Activated CD4-positive, CD25-positive, alpha-beta regulatory T cell treated with anti-CD3 and anti-CD28 coated beads, Interleukin-2, amount 50 U/mL, for 24 hours (primary cell): ENCODE data around the gene SLC26A1.
"Not testable (repeated sequence)": the region's sequence is repeated elsewhere in the genome, so short reads cannot be mapped to it uniquely, and the experiment has no call there.

Experiments used
- ATAC-seq, 2 donors: fragments of 150-1000 bp; cut with Tn5 transposase; one replicate each; pipeline ENCODE4 v1.10.0; 2021; ENCODE audit warnings: mild to moderate bottlenecking in 1 of 2, moderate library complexity in 1 of 2

The SLC26A1 gene

GRCh38 chr4:1013225-1014073 lies 20.2 kb upstream of the SLC26A1 start:
- no peak for ATAC-seq

GRCh38 chr4:1012034-1012739 lies 19.0 kb upstream of the SLC26A1 start:
- no peak for ATAC-seq

DNA sequence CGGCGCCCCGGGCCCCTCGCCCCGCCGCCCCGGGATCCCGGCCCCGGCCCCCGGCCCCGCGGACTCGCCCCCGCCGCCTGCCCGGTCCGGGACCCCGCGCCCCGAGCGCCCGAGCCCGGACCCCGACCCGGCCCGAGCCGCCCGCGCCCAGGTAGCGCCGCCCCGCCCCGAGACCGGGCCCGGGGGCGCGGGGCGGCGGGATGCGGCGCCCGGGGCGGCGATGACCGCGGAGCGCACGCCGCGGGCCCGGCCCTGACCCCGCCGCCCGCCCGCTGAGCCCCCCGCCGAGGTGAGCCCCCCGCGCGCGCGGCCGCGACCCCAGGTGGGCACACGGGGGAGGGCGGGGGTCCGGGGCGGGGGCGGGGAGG lies 18.4 kb upstream of the SLC26A1 start:
- no peak for ATAC-seq

GRCh38 chr4:1011022-1011665 lies 17.9 kb upstream of the SLC26A1 start, which contains the start of gene FGFRL1:
FGFRL1 (plus strand) TSS chr4:1011626; CDS start chr4:1012486, 860 bp downstream.
- ATAC-seq: peak; percentile 60 to 64

GRCh38 chr4:1010395-1011021 lies 17.3 kb upstream of the SLC26A1 start:
- ATAC-seq: peak; percentile 44 to 45

DNA sequence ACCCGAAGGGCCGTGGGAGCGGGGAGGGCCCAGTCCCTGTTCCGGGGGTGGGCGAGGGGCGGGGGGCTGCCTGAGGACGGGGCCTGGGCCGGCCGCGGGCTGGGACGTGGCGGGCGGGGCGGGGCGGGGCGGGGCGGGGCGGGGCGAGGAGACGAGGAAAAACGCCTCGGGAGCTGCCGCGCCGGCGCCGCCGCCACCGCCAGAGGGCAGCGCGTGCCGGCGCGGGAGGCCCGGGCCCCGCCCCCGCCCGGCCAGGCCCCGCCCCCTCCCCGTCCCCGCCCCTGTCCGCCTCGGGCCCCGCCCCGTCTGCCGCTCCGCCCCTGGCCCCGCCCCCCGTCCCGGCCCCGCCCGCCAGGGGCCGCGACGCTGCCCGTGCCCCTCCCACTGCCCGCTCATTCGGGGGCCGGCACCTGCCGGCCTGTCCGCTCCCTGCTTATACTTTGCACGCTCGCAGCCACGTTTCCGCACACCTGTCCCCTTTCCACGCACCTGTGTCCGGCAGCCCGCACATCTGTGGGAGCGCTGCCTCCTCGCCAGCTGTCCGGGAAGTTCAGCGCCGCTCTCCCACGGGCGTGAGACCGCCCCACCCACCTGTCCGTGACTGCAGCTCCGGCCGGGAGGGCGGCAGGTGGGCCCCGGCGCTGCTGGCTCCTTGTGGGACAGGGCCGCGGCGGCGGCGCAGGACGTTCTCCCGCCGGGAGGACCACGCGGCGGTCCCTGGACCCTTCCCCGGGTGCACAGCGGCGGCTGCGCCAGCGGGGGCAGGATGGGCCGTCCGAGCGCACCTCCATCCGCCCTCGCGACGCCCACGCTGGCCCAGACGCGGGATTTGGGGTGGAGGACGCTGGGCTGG lies 16.6 kb upstream of the SLC26A1 start:
- ATAC-seq: peak; percentile 41 to 49

GRCh38 chr4:1008840-1009541 lies 15.8 kb upstream of the SLC26A1 start:
- no peak for ATAC-seq

GRCh38 chr4:1006856-1007255 lies 13.7 kb upstream of the SLC26A1 start:
- no peak for ATAC-seq

DNA sequence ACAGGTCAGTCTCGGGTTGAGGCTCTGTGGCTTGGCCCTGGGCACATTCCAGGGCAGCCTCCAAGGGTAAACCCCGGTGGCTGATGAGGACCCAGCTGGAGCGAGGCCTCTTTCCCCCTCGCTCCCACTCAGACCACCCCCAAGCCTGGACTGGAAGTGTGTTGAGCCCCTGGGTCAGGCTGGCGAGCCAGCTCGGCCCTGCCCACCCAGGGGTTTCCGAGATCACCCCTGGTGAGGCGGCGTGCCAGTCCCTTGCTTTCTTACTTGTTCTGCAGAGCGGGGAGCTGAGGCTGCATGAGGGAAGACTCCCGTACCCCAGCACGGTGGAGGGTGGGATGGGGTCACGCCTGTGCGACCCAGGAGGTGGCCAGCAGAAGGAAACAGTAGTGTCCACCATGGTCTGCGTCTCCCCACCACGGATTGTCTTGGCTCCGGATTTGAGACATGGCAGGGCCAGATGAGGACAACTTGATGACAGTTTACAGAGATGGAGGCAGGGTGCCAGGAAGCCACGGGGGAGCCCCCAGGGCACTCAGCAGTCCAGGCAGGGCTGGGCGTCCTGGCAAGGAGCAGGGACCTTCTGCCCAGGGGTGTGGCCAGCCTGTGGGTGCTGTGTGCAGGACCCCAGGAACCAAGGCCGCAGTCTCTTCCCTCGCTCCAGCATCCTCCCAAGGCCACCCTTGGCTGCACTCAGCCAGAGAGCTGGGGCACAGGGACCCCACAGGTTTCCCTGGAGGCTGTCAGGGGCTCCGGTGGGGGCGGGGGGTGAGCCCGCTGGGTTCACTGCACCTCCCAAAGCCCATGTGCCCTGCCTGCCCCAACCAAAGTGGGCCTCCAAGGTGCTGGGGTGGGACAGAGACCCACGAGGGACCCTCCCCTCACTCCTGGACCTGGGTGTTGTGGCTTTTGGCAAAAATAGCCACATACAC lies 11.6 kb upstream of the SLC26A1 start:
- ATAC-seq: no peak

GRCh38 chr4:1004071-1004418 lies 10.8 kb upstream of the SLC26A1 start:
- no peak for ATAC-seq

DNA sequence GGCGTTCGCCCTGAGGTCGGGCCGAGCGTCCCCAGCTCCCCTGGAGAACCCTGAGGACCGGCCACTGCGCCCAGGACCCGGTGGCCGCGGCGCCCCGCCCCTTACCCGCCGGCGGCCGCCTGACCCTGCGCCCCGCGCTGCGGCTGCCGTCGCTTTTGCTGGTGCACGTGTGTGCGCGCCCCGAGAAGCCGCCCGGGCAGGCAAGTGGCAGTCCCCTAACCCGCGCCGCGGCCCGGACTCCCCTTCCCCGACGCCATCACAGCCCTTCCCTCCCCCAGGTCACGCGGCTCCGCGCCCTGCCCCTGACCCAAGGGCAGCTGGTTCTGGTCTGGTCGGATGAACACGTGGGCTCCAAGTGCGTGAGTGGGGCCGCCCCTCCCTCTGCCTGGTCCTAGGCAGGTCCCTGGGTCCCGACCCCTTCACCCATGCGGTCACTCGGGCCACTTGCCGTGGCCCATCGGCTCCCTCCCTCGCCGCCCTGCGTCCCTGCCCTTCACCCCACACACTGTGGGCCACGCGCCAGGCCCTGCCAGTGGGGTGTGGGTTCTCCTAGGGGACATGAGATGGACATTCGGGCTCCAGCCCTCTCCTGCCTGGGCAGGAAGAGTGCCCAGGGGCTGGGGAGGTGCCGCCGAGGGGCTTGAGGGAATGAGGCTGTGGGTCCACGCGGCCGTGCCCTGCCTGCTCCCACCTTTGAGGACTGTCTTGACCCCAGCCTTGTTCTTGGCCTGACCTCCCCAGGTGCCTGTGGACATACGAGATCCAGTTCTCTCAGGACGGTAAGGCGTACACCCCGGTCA lies 10.3 kb upstream of the SLC26A1 start:
- no peak for ATAC-seq

DNA sequence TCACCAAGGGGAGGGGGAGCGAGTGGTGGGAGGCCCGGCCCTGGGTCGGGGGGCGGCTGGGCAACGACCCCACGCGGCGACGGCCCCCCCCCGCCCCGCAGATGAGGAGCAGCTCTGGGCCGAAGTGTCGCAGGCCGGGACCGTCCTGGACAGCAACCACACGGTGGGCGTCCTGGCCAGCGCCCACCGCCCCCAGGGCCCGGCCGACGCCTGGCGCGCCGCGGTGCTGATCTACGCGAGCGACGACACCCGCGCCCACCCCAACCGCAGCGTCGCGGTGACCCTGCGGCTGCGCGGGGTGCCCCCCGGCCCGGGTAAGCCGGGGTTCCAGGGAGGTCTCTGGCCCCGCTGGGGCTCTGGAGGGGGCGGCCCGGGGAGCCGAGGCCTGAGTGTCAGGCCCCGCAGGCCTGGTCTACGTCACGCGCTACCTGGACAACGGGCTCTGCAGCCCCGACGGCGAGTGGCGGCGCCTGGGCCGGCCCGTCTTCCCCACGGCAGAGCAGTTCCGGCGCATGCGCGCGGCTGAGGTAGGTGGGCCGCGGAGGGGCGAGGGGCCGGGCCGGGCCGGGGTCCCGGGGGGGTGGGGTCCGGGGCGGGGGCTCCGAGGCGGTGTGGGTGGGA lies 9.5 kb upstream of the SLC26A1 start:
- ATAC-seq: no peak

DNA sequence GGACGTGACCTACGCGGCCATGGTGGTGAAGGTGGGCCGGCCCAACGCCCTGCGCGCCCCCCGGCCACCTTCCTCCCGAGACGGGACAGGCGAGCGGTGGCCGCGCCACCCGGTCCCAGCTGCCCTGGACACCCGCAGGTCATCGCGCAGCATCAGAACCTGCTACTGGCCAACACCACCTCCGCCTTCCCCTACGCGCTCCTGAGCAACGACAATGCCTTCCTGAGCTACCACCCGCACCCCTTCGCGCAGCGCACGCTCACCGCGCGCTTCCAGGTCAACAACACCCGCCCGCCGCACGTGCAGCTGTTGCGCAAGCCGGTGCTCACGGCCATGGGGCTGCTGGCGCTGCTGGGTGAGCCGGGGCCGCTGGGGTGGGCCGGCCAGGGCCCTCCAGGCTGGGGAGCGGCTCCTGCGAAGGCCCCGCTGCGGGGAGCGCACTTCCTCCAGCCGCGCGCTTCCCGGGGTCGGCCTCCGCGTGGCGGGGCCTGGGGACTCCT lies 9.0 kb upstream of the SLC26A1 start:
- no peak for ATAC-seq

DNA sequence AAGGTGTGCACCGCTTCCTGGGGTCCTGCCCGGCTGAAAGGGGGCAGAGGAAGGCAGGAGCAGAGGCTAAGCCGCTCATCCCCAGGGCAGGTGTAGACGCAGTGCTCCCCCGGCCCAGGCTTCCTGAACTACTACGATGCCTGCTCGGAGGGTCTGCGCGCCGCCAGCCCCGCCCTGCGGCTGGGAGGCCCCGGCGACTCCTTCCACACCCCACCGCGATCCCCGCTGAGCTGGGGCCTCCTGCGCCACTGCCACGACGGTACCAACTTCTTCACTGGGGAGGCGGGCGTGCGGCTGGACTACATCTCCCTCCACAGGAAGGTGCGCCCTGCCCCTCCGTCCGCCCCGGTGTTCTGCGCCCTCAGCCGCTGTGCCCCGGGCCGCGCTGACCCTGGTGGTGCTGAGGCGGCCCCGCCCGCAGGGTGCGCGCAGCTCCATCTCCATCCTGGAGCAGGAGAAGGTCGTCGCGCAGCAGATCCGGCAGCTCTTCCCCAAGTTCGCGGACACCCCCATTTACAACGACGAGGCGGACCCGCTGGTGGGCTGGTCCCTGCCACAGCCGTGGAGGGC lies 8.4 kb upstream of the SLC26A1 start:
- no peak for ATAC-seq

- ATAC-seq: no peak
Observed at GRCh38 chr4:1000686-1001260, 7.6 kb upstream of the SLC26A1 start.

- ATAC-seq: no peak
Observed at GRCh38 chr4:999882-1000425, 6.8 kb upstream of the SLC26A1 start.

- not testable (repeated sequence) for ATAC-seq
Observed at GRCh38 chr4:999240-999863, 6.1 kb upstream of the SLC26A1 start.
